DOHH2 (cell line): ENCODE results near the gene KMT2A.

Experiments
- H3F3A ChIP-seq: fragments of 200-600 bp; sonication (generic), shearing (Covaris generic); 2 replicates; pipeline ENCODE4 v1.6.0; 2016; ENCODE audit warnings: antibody characterized with exemption, mild to moderate bottlenecking; ENCODE audit not compliant: control insufficient read depth, insufficient read depth
- H3K27ac ChIP-seq: fragments of 200-600 bp; sonication (generic); 2 replicates; pipeline ENCODE4 v1.5.1; 2014; ENCODE audit warnings: low read depth, mild to moderate bottlenecking, low read length, moderate library complexity
- H3K27me3 ChIP-seq: fragments of 200-600 bp; sonication (generic); 2 replicates; pipeline ENCODE4 v1.6.1; 2014; ENCODE audit warnings: mild to moderate bottlenecking, low read length, mixed read lengths; ENCODE audit not compliant: control insufficient read depth
- H3K36me3 ChIP-seq: fragments of 200-600 bp; sonication (generic); 2 replicates; pipeline ENCODE4 v1.6.1; 2014; ENCODE audit warnings: mild to moderate bottlenecking, low read length, moderate library complexity, mixed read lengths; ENCODE audit not compliant: control insufficient read depth
- H3K4me1 ChIP-seq: fragments of 200-600 bp; sonication (generic); 2 replicates; pipeline ENCODE4 v1.6.1; 2014; ENCODE audit warnings: mild to moderate bottlenecking, low read length, mixed read lengths; ENCODE audit not compliant: control insufficient read depth
- H3K4me2 ChIP-seq: fragments of 200-600 bp; sonication (generic); 2 replicates; pipeline ENCODE4 v1.6.0; 2014; ENCODE audit warnings: mild to moderate bottlenecking, low read length, moderate library complexity
- H3K4me3 ChIP-seq: fragments of 200-600 bp; sonication (generic); 2 replicates; pipeline ENCODE4 v1.5.1; 2014; ENCODE audit warnings: mild to moderate bottlenecking, low read length, mixed read lengths
- H3K79me2 ChIP-seq: fragments of 200-600 bp; sonication (generic); 2 replicates; pipeline ENCODE4 v1.6.1; 2014; ENCODE audit warnings: mild to moderate bottlenecking, low read length, mixed read lengths; ENCODE audit not compliant: control insufficient read depth
- H3K9me2 ChIP-seq: fragments of 200-600 bp; sonication (generic); replicated peaks from 2 replicates; pipeline ENCODE4 v1.6.1; 2014; ENCODE audit warnings: mild to moderate bottlenecking, low read length, mixed read lengths; ENCODE audit not compliant: control insufficient read depth
- H3K9me3 ChIP-seq: fragments of 200-600 bp; sonication (generic); 2 replicates; pipeline ENCODE4 v1.6.1; 2014; ENCODE audit warnings: antibody characterized with exemption, low read length, mixed read lengths; ENCODE audit not compliant: control insufficient read depth, insufficient read depth
- H4K20me1 ChIP-seq: fragments of 200-600 bp; sonication (generic); 2 replicates; pipeline ENCODE4 v1.6.0; 2014; ENCODE audit warnings: low read depth, mild to moderate bottlenecking, antibody characterized with exemption, low read length, moderate library complexity; ENCODE audit not compliant: control insufficient read depth, insufficient read depth
- CTCF ChIP-seq: fragments of 200-600 bp; sonication (generic); IDR thresholded peaks from one replicate; pipeline ENCODE4 v1.5.1; 2014; ENCODE audit warnings: antibody characterized with exemption, mild to moderate bottlenecking, low read depth, low read length; ENCODE audit not compliant: poor library complexity, severe bottlenecking
- EZH2phosphoT487 ChIP-seq: fragments of 200-600 bp; sonication (generic); IDR thresholded peaks from 2 replicates; pipeline ENCODE4 v1.6.1; 2017; ENCODE audit warnings: borderline replicate concordance, mild to moderate bottlenecking, antibody characterized with exemption, low read length, moderate library complexity, mixed read lengths

The KMT2A gene

GRCh38 chr11:118545533-118545932 lies 109.2 kb downstream of the KMT2A start:
- Histone ChIP-seq H3K9me3 (no peaks in the 10 kb centered on the region), H3K4me3 (no peak overlapping the region), H3K79me2 (no peaks in the 10 kb centered on the region), H3K27ac (no peak overlapping the region), H3K27me3 (no peaks in the 10 kb centered on the region), H3K4me1 (no peaks in the 10 kb centered on the region), H3K4me2 (no peak overlapping the region), H3K36me3 (no peaks in the 10 kb centered on the region), H4K20me1 (no peaks in the 10 kb centered on the region), H3F3A (no peaks in the 10 kb centered on the region; the same call in 1 of the 2 replicates), H3K9me2 (no peaks in the 10 kb centered on the region)
- TF ChIP-seq CTCF (no peak), EZH2phosphoT487 (no peak)

- TF ChIP-seq CTCF (no peak), EZH2phosphoT487 (no peak)
- no peaks in the 10 kb centered on the region for H3K27me3 ChIP-seq
- peaks cover 6% of the 10 kb centered on the region for H3K36me3 ChIP-seq
- H3K9me3 ChIP-seq = no peaks in the 10 kb centered on the region
- no peak overlapping the region for H3K27ac ChIP-seq
- H3K79me2 ChIP-seq = no peaks in the 10 kb centered on the region
- H3K4me2 ChIP-seq = no peak overlapping the region
- H3K4me3 ChIP-seq = no peak overlapping the region
- H3K9me2 ChIP-seq = no peaks in the 10 kb centered on the region
- no peaks in the 10 kb centered on the region for H4K20me1 ChIP-seq
- H3K4me1 ChIP-seq = no peaks in the 10 kb centered on the region
- H3F3A ChIP-seq = no peaks in the 10 kb centered on the region
These were observed 110.8 kb downstream of the KMT2A start for GRCh38 chr11:118547132-118547531.

GRCh38 chr11:118552341-118552740 lies 116.0 kb downstream of the KMT2A start:
- H3F3A ChIP-seq = no peaks in the 10 kb centered on the region
- peaks cover 21% of the 10 kb centered on the region for H3K36me3 ChIP-seq
- no peaks in the 10 kb centered on the region for H3K9me2 ChIP-seq
- TF ChIP-seq CTCF (no peak), EZH2phosphoT487 (no peak)
- H3K4me1 ChIP-seq = no peaks in the 10 kb centered on the region
- H3K79me2 ChIP-seq = no peaks in the 10 kb centered on the region
- H3K4me3 ChIP-seq = no peak overlapping the region
- no peak overlapping the region for H3K27ac ChIP-seq
- H3K4me2 ChIP-seq = no peak overlapping the region
- H3K27me3 ChIP-seq = no peaks in the 10 kb centered on the region
- no peaks in the 10 kb centered on the region for H4K20me1 ChIP-seq
- H3K9me3 ChIP-seq = no peaks in the 10 kb centered on the region

- Histone ChIP-seq H3K79me2 (0 out of 2 replicates have a peak, but pooled peaks cover 4% of the 10 kb centered on the region), H3K4me2 (no peak overlapping the region), H3K27me3 (no peaks in the 10 kb centered on the region), H3K36me3 (peaks cover 14% of the 10 kb centered on the region), H3K9me3 (no peaks in the 10 kb centered on the region), H4K20me1 (no peaks in the 10 kb centered on the region), H3F3A (peaks cover 6% of the 10 kb centered on the region), H3K4me1 (peaks cover 6% of the 10 kb centered on the region), H3K4me3 (no peak overlapping the region), H3K9me2 (no peaks in the 10 kb centered on the region), H3K27ac (no peak overlapping the region)
- TF ChIP-seq EZH2phosphoT487 (no peak), CTCF (no peak)
These were observed 124.5 kb downstream of the KMT2A start for GRCh38 chr11:118560806-118561205.
